ENCODE results near the gene ROCK1. TPM values are rescaled to one million over a fixed set of nuclear protein-coding genes. Genes with fewer than 3 reads are reported as not detected.
"Not testable (repeated sequence)": the region's sequence is repeated elsewhere in the genome, so short reads cannot be mapped to it uniquely, and the experiment has no call there.

The ROCK1 gene
- polyA plus RNA-seq, 4 donors, result 50.3 to 77.4 (median 65.6) TPM

DNA sequence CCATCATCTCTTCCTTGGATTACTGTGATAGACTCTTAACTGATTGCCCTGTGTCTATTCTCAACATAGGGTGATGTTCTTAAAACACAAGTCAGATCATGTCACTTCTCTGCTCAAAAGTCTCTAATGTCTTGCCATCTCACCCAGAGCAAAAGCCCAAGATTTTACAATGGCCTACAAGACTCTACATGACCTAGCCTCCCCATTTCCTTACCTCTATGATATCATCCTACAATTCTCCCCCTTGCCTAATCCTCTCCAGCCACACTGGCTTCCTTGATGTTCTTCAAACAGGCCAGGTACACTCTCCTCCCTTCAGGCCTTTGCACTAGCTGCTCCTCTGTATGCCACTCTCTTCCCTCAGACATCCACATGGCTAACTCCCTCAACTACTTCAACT is 55.1 kb downstream of the ROCK1 start:
- DNase-seq (ENCODE audit: low read depth in 4 of 4, low spot score in 2 of 4), result no peak

DNA sequence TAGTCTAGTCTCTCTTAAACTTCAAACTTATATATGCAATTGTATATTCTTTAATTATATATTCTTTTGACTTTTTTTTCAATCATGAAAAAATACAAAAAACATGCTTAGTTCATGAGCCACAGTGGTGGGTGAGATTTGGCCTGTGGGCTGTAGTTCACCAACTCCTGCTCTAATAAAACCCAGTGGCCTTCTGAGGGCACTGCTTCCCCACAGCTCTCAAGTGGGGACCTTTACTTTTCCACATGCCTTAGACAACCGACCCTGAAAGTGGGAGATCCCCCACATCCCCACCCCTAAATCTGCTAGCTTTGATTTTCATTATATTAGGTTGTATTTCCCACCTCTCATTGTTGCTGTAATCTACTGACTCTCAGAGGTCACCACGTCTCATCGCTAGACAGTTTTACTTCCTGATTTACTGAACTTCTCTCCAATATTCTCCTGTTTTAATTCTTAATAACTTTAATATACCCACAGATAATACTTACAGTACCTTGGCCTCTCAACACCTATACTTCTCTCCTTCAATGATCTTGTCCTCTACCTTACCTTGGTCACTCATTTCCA is 57.3 kb downstream of the ROCK1 start:
- DNase-seq (ENCODE audit: low read depth in 4 of 4, low spot score in 2 of 4), result no peak

DNA sequence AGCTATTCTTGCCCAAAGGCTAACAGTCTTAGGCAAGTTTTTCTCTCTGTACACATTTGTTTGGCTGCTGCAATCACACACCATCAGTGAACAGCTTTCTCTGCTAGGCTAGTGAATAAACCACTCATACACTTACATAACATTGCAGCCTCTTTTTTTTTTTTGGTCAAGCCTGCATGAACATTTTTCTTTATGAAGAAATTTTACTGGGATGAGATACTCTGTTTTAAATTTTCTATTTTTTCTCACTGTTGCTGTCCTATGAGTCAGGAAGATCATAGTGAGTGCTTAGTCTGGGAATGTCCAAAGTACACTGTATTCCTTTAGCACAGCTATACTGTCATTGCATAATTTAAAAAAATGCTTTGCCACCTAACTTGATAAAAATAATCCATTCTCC is 58.5 kb downstream of the ROCK1 start:
- DNase-seq (ENCODE audit: low read depth in 4 of 4, low spot score in 2 of 4), result no peak

DNA sequence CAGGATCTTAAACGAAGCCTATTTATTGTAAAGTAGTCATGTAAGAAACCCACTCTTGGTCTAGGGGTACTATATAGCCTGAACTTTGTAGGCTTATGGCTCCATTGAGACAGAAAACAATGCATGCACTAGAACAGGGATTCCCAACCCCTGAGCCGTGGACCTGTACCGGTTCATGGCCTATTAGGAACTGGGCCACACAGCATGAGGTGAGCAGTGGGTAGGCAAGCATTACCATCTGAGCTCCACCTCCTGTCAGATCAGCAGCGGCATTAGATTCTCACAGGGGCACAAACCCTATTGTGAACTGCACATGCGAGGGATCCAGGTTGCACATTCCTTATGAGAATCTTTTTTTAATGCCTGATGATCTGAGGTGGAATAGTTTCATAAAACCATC is 59.2 kb downstream of the ROCK1 start:
- no peak for DNase-seq (ENCODE audit: low read depth in 4 of 4, low spot score in 2 of 4)

DNA sequence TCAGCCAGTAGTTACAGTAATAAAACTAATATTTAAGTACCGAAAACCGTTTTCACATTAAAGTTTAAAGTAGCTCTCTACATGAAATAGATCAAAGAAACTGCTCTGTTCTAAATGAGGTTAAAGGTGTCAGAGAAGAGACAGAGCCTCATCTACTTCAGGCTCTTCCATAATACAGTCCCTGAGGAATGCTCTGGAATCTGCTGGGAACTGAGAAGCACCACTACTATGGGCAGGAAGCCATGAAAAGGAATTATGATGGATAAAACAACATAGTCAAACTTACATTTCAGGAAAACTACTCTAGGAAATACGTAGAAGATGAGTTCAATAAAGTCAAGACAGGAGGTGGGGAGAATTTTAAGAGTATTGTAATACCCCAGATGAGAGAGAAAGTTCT is 60.0 kb downstream of the ROCK1 start:
- DNase-seq (ENCODE audit: low read depth in 4 of 4, low spot score in 2 of 4), result no peak

DNA sequence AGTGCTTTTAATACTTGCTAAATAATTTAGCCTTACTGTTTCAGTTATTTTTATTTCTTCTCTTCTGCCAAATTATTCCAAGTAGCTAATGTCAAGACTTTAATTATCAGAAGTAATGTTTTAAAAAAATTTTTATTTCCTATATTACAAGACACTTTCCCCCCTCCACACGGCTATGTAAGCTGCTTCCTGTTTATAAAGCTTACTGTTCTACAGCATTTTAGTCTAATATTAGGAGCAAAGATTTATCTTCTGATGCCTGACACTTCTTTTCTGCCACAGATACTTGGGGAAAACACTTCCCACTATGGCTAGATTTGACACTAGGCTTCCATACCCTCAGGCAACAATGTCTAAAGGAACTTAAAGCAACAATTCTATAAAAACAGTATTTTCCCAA is 62.3 kb downstream of the ROCK1 start:
- DNase-seq (ENCODE audit: low read depth in 4 of 4, low spot score in 2 of 4), result no peak

DNA sequence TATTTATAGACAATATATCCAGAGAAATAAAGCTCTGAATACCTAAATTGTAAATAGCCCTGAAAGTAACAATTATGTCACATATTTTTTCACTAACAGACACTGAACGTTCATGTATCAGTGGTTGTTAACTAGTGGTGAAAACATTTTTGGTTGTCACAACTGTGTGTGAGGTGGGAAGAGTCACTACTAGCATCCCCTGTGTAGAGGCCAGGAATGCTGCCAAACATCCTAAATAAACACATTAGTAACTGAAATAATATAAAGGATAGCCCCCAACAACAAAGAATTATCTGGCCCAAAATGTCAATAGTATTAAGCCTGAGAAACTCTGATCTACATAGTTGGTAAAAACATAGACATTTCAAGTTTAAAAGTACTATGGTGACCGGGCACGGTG is 64.5 kb downstream of the ROCK1 start:
- no peak for DNase-seq (ENCODE audit: low read depth in 4 of 4, low spot score in 2 of 4)

- no peak for DNase-seq (ENCODE audit: low read depth in 4 of 4, low spot score in 2 of 4)
Measured at GRCh38 chr18:21040466-21040865, 71.1 kb downstream of the ROCK1 start.

GRCh38 chr18:21038201-21038600 is 73.4 kb downstream of the ROCK1 start:
- no peak for DNase-seq (ENCODE audit: low read depth in 4 of 4, low spot score in 2 of 4)

DNA sequence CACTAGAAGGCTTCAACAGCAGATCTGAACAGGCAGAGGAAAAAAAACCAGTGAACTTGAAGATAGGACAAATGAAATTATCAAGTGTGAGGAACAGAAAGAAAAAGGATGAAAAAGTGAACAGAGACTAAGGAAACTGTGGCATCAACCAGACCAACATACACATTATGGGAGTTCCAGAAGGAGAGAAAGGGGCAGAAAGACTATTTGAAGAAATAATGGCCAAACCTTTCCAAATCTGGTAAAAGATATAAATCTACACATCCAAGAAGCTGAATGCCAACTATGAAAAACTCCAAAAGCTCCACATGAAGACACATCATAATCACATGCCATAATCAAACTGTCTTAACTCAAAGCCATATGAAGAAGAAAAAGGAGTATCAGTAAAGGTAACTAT is 79.8 kb downstream of the ROCK1 start:
- no peak for DNase-seq (ENCODE audit: low read depth in 4 of 4, low spot score in 2 of 4)

DNA sequence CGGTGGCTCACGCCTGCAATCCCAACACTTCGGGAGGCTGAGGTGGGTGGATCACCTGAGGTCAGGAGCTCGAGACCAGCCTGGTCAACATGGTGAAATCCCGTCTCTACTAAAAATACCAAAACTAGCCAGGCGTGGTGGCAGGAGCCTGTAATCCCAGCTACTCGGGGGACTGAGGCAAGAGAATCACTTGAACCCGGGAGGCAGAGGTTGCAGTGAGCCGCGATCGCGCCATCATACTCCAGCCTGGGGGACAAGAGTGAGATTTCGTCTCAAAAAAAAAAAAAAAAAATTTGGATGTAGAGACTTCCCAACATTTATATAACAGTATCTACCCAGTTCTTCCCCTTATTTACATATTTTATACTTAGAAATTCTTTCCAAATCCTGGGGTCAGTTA is 93.4 kb downstream of the ROCK1 start:
- DNase-seq (ENCODE audit: low read depth in 4 of 4, low spot score in 2 of 4), result not testable (repeated sequence)

DNA sequence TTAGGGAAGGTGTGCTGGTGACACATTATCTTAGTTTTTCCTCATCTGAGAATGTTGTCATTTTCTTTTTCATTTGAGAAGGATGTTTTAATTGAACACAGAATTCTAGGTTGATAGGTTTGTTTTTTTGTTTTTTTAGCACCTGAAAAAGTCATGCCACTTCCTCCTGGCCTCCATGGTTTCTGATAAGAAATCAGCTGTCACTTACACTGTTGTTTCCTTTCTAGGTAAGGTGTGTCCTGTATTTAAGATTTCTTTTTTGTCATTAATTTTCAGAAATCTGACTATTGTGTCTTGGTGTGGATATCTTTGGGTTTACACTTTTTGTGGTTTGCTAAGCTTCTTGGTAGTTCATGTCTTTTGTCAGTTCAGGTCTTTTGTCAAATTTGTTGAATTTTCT is 99.3 kb downstream of the ROCK1 start:
- no peak for DNase-seq (ENCODE audit: low read depth in 4 of 4, low spot score in 2 of 4)

GRCh38 chr18:21004726-21005125 is 106.9 kb downstream of the ROCK1 start:
- DNase-seq (ENCODE audit: low read depth in 4 of 4, low spot score in 2 of 4), result no peak

DNA sequence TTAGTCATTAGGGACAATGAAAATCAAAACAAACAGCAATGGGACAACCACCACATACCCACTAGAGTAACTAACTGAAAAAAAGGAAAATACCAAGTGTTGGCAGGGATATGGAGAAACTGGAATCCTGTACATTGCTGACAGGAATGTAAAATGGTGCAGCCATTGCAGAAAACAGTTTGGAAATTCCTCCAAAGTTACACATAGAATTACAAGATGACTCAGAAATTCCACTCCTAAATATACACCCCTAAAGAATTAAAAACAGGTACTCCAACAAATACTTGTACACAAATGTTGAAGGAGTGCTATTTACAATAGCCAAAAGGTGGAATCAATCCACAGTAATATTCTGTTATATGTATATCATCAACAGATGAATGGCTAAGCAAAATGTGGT is 110.9 kb downstream of the ROCK1 start:
- DNase-seq (ENCODE audit: low read depth in 4 of 4, low spot score in 2 of 4), result no peak

DNA sequence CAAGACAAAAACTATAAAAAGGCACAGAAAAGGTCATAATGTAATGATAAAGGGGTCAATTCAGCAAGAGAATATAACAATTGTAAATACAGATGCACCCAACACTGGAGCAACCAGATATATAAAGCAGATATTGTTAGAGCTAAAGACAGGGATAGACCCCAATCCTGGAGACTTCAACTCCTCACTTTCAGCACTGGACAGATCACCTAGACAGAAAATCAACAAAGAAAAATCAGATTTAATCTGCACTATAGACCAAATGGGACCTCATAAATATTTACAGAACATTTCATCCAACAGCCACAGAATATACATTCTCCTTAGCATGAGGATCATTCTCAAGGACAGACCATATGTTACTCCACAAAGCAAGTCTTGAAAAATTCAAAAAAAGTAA is 114.2 kb downstream of the ROCK1 start:
- DNase-seq (ENCODE audit: low read depth in 4 of 4, low spot score in 2 of 4), result no peak

- DNase-seq (ENCODE audit: low read depth in 4 of 4, low spot score in 2 of 4), result no peak
Measured at GRCh38 chr18:20996418-20996817, 115.2 kb downstream of the ROCK1 start.

- no peak for DNase-seq (ENCODE audit: low read depth in 4 of 4, low spot score in 2 of 4)
Measured at GRCh38 chr18:20988726-20989125, 122.9 kb downstream of the ROCK1 start.

DNA sequence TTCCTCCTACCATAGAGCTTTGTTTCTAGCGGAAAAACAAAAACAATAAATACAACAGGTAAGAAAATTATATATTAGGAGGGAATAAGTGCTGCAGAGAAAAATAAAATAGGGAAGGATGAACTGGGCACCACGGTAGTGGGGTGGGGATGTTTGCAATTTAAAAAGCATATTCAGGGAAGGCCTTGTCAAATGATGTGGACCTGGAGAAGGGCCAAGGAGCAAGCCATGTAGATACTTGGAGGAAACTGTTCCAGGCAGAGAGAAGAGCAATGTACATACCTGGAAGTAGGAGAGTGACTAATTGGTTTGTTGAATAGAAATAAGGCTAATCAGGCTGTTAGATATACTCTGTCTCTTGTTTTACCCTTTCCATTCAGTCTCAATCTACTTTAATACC is 136.5 kb downstream of the ROCK1 start:
- no peak for DNase-seq (ENCODE audit: low read depth in 4 of 4, low spot score in 2 of 4)

- no peak for DNase-seq (ENCODE audit: low read depth in 4 of 4, low spot score in 2 of 4)
Measured at GRCh38 chr18:20971886-20972267, 139.7 kb downstream of the ROCK1 start.

DNA sequence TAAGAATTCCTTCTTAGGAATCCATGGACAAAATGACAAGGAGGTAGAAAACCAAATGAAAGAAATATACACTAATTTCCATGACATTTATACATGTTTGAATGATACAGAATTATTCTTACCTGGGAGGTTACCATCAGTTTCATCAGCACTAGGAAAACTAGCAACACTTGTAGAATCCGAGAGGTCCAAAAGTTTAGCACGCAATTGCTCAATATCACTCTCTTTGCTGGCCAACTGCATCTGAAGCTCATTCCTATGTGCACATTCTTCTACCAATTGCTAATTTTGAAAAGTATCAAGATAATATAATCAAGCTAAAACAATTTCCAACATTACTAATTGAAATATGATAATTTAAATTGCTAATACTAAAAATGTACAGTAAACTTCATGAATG is 144.8 kb downstream of the ROCK1 start:
- no peak for DNase-seq (ENCODE audit: low read depth in 4 of 4, low spot score in 2 of 4)

DNA sequence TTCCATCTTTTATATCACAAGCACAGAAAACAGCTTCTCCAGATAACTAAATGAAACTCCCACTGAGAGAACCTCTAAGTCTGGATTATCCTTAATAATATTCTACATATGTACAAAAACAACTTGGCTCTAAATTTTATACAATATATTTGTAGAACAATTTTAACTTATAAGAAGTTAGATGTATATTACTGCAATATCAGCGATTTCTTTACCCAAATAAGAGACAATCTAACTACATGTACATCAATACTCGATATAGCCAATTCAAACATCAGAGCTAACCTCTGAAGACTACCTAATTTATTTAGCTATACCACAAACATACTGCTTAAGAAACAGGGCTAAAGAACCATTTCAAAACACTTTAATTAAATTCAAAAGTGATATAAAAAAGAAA is 148.6 kb downstream of the ROCK1 start:
- DNase-seq (ENCODE audit: low read depth in 4 of 4, low spot score in 2 of 4), result no peak

- DNase-seq (ENCODE audit: low read depth in 4 of 4, low spot score in 2 of 4), result no peak
Measured at GRCh38 chr18:20960735-20961134, 150.9 kb downstream of the ROCK1 start.

GRCh38 chr18:20950827-20951226 is 160.8 kb downstream of the ROCK1 start:
- DNase-seq (ENCODE audit: low read depth in 4 of 4, low spot score in 2 of 4), result not testable (repeated sequence)
